GM18520 (cell line): Measurements from ENCODE around the gene LHB.
"Not testable (repeated sequence)": the region's sequence is repeated elsewhere in the genome, so short reads cannot be mapped to it uniquely, and the experiment has no call there.

Experiments
- ATAC-seq: cut with Tn5 transposase; IDR thresholded peaks from one replicate; pipeline ENCODE4 v1.9.1; 2021; ENCODE audit not compliant: unreplicated experiment

The LHB gene

DNA sequence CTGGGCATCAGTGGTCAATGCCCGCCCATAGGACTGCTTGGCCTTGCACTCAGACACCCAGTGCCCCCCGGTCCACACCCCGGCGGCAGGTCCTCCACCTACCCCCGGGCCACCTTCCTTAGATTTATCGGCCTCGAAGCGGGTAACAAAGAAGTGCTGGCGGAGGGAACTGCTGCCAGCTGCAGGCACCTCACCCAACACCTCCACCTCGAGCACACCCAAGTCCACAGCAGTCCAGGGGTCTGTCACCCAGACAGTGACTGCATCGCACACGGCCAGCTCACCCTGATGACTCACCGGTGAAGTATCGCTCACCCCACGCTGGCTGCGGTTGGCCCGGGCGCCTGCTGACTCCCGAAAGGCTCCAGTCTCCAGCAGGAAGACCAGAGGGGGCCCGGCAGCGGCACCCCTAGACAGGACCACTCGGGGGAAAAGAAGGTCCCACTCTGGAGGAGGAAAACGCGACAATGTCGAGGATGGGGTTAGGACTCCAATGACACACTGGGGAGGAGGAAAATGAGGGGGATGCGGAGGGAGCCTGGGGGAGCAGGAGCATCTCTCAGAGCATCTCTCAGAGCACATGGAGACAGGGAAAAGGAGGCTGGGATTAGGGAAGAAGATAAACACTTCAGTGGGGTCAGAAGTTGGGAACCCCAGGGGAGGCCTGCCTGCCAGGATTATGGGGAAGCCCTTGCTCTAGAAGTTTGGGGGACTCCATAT, 21.8 kb upstream of the LHB start:
- not testable (repeated sequence) for ATAC-seq

DNA sequence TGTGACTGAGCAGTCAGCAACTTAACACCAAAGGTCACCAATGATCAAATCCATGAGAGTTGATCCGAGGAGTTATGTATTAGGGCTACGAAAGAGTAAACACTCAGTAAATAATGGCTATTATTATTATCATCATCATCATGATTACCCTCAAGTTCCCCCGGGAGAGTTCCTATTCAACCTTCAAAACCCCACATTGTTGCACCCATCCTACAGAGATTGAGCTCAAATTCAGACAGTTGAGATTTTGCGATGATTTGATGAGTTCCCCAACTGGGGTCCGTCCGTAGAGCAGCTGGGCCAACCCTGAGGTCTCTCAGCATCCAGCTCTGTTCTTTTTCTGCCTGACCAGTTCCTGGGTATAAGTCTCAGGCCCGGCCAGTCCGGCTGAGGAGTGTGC, 21.2 kb upstream of the LHB start:
- not testable (repeated sequence) for ATAC-seq

DNA sequence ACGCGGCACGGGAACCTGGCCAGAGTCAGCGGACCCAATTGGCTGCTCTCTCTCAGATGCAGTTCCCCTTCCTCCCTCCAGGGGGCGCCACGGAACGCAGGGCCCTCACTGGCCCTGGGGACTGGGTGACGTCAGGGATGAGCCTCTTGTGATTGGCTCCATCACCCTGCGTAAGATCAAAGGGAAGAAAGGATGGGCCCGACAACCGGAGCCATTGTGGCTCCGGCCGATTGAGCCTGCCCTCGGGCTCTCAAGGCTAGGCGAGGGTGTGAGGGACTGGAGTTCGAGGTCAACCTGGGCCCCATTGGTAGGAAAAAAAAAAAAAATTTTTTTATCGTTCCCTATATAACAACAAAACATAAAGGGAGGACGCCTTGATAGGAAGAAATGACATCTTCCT, 19.9 kb upstream of the LHB start, which contains the start of gene CGB1:
CGB1 (minus strand) TSS at position 81 of the 400 bp plus-strand sequence. CDS start 184 bp downstream, outside the sequence.
- not testable (repeated sequence) for ATAC-seq

DNA sequence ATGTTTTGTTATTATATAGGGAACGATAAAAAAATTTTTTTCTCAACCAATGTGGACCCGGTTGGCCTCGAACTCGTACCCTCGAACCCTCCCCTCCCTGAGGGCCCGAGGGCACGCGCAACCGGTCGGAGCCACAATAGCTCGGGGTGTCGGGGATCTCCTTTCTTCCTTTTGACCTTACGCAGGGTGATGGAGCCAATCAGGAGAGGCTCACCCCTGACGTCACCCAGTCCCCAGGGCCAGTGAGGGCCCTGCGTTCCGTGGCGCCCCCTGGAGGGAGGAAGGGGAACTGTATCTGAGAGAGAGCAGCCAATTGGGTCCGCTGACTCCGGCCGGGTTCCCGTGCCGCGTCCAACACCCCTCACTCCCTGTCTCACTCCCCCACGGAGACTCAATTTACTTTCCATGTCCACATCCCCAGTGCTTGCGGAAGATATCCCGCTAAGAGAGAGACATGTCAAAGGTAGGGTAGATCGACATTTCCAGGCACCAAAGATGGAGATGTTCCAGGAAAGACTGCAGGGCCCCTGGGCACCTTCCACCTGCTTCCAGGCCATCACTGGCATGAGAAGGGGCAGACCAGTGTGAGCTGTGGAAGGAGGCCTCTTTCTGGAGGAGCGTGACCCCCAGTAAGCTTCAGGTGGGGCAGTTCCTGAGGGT, 14.9 kb upstream of the LHB start, which contains the start of gene CGB2:
CGB2 (plus strand) TSS at position 249 of the 660 bp plus-strand sequence; CDS start at position 455, 206 bp downstream.
- ATAC-seq: not testable (repeated sequence)

DNA sequence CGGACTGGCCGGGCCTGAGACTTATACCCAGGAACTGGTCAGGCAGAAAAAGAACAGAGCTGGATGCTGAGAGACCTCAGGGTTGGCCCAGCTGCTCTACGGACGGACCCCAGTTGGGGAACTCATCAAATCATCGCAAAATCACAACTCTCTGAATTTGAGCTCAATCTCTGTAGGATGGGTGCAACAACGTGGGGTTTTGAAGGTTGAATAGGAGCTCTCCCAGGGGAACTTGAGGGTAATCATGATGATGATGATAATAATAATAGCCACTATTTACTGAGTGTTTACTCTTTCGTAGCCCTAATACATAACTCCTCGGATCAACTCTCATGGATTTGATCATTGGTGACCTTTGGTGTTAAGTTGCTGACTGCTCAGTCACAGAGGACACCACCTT, 13.4 kb upstream of the LHB start:
- ATAC-seq: not testable (repeated sequence)

DNA sequence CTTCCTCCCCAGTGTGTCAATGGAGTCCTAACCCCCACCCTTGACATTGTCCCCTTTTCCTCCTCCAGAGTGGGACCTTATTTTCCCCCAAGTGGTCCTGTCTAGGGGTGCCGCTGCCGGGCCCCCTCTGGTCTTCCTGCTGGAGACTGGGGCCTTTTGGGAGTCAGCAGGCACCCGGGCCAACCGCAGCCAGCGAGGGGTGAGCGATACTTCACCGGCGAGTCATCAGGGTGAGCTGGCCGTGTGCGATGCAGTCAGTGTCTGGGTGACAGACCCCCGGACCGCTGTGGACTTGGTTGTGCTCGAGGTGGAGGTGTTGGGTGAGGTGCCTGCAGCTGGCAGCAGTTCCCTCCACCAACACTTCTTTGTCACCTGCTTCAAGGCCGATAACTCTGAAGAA, 12.9 kb upstream of the LHB start:
- not testable (repeated sequence) for ATAC-seq

DNA sequence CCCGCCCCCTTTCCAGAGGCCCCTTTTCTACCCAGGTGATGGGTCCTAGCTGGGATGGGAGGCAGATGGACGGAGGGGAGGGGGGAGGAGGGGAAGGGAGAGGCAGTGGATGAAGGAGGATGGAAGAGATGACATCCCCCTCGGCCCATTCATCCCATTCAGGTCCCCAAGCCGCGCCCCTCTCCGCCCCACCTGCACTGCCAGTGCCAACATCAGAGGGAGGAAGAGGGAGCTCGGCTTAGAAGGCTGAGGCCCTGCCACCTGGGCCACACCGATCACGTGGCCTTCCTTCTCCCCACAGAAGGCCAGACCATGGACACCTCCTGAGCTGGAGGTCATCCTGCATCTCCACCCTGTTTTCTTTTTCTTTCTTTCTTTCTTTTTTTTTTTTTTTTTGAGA, 11.8 kb upstream of the LHB start:
- not testable (repeated sequence) for ATAC-seq

DNA sequence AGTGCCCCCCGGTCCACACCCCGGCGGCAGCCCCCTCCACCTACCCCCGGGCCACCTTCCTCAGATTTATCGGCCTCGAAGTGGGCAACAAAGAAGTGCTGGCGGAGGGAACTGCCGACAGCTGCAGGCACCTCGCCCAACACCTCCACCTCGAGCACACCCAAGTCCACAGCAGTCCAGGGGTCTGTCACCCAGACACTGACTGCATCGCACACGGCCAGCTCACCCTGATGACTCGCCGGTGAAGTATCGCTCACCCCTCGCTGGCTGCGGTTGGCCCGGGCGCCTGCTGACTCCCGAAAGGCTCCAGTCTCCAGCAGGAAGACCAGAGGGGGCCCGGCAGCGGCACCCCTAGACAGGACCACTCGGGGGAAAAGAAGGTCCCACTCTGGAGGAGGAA, 8.7 kb upstream of the LHB start:
- ATAC-seq: not testable (repeated sequence)

DNA sequence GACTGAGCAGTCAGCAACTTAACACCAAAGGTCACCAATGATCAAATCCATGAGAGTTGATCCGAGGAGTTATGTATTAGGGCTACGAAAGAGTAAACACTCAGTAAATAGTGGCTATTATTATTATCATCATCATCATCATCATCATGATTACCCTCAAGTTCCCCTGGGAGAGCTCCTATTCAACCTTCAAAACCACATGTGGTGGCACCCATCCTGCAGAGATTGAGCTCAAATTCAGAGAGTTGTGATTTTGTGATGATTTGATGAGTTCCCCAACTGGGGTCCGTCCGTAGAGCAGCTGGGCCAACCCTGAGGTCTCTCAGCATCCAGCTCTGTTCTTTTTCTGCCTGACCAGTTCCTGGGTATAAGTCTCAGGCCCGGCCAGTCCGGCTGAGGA, 8.2 kb upstream of the LHB start:
- ATAC-seq: not testable (repeated sequence)

DNA sequence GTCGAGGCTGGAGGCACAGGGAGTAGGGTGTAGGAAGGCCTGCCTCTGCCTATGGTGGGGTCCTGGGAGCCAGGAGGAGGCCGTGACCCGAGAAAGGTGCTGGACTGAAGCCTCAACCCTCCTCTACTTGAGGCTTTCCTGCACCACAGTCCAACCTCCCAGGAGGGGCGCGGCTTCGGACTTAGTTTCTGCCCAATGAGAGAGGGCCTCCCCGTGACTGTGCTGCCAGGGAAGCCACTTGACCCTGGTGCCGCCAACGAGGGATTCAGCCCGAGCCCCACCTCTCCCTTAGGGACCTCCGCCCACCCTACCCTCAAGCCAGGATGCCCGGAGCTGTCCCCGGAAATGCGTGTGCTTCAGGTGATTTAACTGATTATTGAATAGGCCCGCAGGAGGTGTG, 7.3 kb upstream of the LHB start, which contains the start of gene CGB3:
CGB3 (minus strand) TSS at position 101 of the 400 bp plus-strand sequence. CDS start 362 bp downstream, outside the sequence.
- ATAC-seq: not testable (repeated sequence)

DNA sequence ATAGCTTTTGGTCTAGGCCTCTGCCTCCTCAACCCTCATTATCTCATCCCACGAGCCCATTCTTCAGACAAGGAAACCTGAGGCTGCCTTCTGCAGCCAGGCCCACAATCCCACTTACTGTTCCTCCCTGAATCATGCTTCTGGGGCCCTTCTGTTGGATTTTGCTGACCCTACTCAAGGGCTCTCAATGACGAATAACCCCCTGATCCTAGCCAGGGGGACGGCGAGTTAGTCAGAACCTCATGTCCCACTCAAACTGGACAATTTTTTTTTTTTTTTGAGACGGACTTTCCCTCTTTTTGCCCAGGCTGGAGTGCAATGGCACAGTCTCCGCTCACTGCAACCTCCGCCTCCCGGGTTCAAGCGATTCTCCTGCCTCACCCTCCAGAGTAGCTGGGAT, 5.2 kb upstream of the LHB start:
- ATAC-seq: no peak

DNA sequence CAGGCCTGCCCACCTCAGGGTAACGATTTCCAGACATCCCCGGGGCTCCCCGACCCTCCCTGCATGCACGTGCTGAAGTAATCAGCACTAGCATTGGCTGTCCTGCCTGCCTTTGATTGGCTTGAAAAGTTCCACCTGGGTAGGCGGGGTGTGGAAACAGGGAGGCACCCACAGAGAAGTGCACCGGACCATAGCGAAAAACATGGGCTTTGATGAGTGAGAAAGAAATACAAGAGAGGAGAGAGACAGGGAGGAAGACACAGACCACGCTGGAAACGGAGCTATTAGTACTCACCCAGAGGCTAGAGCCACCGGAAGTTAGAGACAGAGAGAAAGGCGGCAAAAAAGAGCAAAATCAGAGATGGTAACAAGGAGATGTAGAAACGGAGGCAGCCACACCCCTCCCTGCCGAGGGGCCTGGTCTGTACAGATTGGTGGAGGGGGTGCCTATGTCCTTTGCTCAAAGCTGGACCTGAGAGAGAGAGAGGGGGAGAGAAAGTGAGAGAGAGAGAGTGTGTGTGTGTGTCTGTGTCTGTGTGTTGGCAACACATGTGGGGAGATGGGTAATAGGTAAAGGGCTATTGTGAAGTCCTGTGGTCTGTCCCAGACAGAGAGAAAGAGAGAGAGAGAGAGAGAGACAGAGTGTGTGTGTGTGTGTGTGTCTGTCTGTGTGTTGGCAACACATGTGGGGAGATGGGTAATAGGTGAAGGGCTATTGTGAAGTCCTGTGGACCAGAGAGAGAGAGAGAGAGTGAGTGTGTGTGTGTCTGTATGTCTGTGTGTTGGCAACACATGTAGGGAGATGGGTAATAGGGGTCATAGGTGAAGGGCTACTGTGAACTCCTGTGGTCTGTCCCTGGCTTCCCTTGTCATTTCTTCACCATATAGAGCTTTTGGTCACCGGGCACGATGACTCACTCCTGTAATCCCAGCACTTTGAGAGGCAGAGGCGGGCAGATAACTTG, 4.3 kb upstream of the LHB start:
- no peak for ATAC-seq

DNA sequence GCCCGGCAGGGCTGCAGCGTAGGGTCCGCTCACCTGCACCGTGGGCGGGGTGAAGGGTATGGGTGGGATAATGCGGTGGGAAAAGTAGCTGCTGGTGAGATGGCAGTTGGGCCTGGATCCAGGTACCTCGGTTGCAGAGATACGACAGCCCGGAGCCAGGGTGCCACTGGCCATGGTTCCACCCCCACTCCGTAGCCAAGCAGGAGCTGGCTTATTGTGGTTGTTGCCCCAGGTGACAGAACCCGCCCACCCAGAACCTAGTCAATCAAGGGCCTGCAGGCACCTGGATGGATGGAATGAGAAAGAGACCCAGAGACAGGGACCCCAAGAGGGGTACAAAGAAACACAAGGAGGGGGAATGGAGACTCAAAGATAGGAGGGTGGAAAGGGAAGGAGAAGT, 3.5 kb upstream of the LHB start:
- ATAC-seq: no peak

DNA sequence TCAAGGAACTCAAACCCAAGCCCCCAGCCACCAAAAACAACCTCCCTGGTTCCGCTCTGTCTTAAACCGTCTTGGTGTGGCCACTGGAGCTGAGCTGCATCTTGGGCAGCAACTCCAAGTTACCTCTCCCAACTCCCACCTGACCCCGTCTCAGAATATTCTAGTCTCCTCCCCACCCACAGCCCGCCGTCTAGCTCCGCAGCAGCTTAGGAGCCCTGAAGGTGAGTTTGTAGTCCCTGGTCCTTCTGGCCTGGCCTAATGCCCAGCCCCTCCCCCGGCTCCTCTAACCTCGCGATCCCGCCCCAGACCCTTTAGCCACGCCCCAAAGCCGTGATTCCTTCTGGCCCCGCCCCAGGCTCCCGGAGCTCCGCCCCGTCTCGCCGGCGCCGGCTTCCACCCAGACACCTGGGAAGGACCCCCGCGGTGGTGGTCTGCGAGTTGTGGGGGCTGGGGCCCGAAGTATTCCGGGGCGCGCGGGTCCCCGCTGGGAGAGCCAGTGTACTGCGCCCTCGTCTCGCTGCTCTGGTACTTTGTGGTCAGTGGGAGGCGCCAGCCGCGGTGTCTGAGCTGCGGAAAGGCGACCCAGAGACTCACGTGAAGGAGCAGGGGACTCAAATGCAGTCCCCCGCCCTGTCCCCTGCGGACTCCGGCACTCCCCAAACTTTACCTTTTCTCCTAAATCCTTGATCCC, 2.5 kb upstream of the LHB start:
- ATAC-seq: no peak

DNA sequence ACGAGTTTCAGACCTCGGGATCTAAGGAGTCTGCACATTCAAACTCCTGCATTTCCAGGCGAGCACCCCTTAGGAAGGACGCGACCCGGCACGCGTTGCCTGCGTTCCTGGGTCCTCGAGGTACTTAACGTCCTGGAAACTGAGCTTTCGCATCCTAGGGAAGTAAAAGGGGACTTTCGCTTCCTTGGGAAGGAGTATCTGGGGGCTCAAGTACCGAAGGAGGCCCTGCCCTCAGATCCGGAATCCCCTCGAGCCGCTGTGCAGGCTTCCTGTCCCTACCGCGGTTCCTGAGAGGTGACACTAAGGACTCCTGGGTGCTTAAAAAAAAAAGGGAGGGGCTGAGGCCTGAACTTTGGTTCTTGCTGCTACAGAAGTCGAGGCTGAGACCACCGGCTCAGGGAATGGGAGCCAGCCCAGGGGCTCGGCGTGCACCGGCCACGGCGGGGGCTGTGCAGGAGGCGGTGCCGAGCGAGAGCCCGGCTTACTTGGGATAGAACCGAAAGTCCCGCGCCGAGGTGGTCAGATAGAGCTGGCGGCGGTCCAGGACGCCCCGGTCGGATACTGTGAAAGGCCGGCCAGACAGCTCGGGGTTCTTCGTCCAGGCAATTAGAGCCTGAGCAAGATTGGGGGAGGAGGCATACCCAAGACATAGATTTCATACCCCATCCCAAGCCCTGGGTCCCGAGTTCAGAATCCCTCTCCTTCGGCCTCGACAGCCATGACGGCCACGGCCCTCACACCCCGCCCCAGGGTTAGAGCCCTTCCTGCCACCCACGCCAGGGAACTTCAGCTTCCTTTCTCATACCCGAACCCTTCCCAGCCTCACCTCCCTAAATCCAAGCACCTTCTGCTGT, 1.7 kb upstream of the LHB start:
- not testable (repeated sequence) for ATAC-seq

DNA sequence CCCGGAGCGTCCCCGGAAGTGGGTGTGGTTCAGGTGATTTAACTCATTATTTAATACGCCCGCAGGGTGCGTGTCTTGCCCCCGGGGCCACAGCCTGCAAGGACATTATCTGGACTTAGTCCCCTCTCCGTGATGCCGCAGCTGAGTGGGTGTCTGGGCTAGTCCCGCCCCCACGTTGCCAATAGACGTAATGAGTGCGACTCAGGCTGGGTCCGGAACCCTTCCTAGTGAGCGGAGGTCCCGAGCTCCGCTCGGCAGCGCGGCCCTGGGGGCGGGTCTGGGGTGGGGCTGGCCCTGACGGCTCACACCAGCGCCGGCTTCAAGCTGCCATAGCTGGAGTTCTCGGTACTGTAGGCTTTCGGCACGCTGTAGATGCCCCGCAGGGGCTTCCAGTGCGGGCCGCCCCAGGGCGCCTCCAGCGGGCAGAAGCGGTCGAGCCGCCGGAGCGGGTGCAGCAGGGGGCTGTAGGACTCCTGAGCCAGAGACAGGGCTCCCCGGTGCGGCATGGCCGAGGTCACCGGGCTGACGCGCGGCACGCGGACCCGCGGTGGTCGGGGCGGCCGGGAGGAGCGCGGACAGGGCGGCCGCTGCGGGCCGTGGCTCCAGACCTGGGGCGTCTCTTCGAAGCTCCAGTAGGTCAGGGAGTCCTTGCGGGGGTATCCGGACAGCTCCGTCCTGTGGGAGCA, 918 bp upstream of the LHB start:
- no peak for ATAC-seq

DNA sequence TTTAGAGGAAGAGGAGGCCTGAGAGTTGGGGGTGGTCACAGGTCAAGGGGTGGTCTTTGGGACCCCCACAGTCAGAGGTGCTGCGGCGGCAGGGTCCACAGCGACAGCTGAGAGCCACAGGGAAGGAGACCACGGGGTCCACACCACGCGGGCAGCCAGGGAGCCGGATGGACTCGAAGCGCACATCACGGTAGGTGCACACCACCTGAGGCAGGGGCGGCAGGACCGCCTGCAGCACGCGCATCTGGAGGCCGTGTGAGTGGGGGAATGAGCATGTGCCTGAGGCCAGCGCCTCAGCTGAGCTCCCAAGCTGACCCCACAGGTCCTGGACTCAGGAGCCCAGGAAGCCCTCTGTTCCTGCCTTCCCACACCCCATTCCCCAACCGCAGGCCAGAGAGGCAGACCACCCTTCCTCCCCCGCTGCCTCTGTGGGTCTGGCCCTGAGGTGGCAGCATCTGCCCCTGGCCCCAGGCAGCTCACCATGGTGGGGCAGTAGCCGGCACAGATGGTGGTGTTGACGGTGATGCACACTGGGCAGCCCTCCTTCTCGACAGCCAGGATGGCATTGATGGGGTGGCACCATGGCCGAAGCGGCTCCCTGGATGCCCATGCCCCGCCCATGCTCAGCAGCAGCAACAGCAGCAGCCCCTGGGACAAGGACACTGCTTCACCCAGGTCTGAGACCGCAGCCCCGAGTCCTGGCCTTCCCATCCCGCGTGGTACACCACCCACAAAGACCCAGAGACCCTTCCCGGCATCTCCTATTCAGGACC, 638 bp downstream of the LHB start:
- no peak for ATAC-seq

DNA sequence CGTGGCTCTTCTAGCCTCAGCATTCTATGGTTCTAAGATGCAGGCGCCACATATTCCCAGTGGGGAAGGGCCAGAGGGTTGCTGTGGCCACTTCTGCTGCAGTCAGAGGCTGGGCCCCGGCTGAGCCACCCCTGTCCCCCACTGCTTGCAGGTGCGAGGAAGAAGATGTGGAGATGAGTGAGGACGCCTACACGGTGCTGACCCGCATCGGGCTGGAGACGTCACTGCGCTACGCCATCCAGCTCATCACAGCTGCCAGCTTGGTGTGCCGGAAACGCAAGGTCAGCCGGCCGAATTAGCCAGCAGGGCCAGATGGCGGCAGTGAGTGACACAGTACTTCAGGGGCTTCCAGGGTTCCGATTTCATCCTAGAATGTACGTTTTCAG, 2.0 kb downstream of the LHB start:
- ATAC-seq: no peak
